Heart left ventricle (tissue), 16 donors: ENCODE results near the gene SLC29A3. TPM values are rescaled to one million over a fixed set of nuclear protein-coding genes. Genes with fewer than 3 reads are reported as not detected.
A peak's percentile ranks its signal among the peaks of the same experiment; 100 is the strongest.

ENCODE experiments used
- ATAC-seq, 4 donors: fragments of 200-7000 bp; cut with Tn5 transposase; one replicate each; pipeline ENCODE4 v1.9.1; 2020 to 2022; ENCODE audit warnings: moderate library complexity in 4 of 4, mild to moderate bottlenecking in 3 of 4, moderate number of reproducible peaks in 1 of 4
- DNase-seq, 5 donors: peaks; one replicate each; pipeline ENCODE4 v3.0.0-alpha.2; 2020
- H3K27ac ChIP-seq, 12 donors: fragments of 200-600 bp; sonication (generic) in 4 of 12; one replicate each; pipeline versions ENCODE4 v1.5.0 to v1.8.0; 2016 to 2022; ENCODE audit warnings: mild to moderate bottlenecking in 2 of 12
- H3K27me3 ChIP-seq, 9 donors: fragments of 200-600 bp; sonication (generic) in 2 of 9; one replicate each; pipeline versions ENCODE4 v1.5.1 to v1.8.0; 2016 to 2022; ENCODE audit warnings: mild to moderate bottlenecking in 3 of 9
- H3K36me3 ChIP-seq, 9 donors: fragments of 200-600 bp; sonication (generic) in 2 of 9; one replicate each; pipeline versions ENCODE4 v1.5.0 to v1.8.0; 2018 to 2022; ENCODE audit warnings: mild to moderate bottlenecking in 2 of 9
- H3K4me1 ChIP-seq, 12 donors: fragments of 200-600 bp; sonication (generic) in 4 of 12; one replicate each; pipeline versions ENCODE4 v1.5.0 to v1.8.0; 2016 to 2022; ENCODE audit warnings: mild to moderate bottlenecking in 3 of 12
- H3K4me3 ChIP-seq, 12 donors: fragments of 200-600 bp; sonication (generic) in 4 of 12; one replicate each; pipeline versions ENCODE4 v1.5.0 to v1.8.0; 2017 to 2022; ENCODE audit warnings: mild to moderate bottlenecking in 9 of 12, moderate library complexity in 4 of 12
- H3K9me3 ChIP-seq, 12 donors: fragments of 200-600 bp; sonication (generic) in 4 of 12; one replicate each; pipeline versions ENCODE4 v1.5.0 to v1.8.0; 2016 to 2022; ENCODE audit warnings: mild to moderate bottlenecking in 1 of 12
- POLR2A ChIP-seq, 2 donors: fragments of 450-650 bp; IDR thresholded peaks; one replicate each; pipeline ENCODE4 v1.6.1; 2017; ENCODE audit warnings: antibody characterized with exemption in 2 of 2, mild to moderate bottlenecking in 2 of 2, moderate library complexity in 2 of 2
- WGBS, 4 donors: extraction: QIAGEN DNeasy Blood & Tissue Kit in 2 of 4; methylation state at CpG; one replicate each; pipeline versions ENCODE4 v1.1.5 to v1.1.7; 2013 to 2018; 5-methylcytosine and 5-hydroxymethylcytosine counted together
- intact Hi-C, 10 donors: fragments of 100-400 bp; cut with DNase I; formaldehyde crosslinking; loops; one replicate each; pipeline versions ENCODE4 v1.11.1 to v1.14.2; 2022
- polyA plus RNA-seq, 2 donors: library from polyadenylated mRNA; stranded (reverse); fragments of 200-250 nt; gene quantifications; one replicate each; pipeline ENCODE4 v1.2.3, GENCODE V29; 2013
- total RNA-seq, 9 donors: library from RNA; depleted of rRNA in 2 of 9; stranded (reverse); fragments of >200 nt in 2 of 9; fragmentation: NEBNext Ultra II Directional in 3 of 9; extraction: Animal tissue kit (Norgen Biotek cat#: 25700) in 3 of 9; gene quantifications; one replicate each; pipeline versions ENCODE4 v1.1.0 to v1.2.4, GENCODE V29; 2016 to 2023
- TF ChIP-seq, protein P1 (sequence below), 12 donors: fragments of 200-600 bp; sonication (generic) in 4 of 12; IDR thresholded peaks; one replicate each; pipeline versions ENCODE4 v1.5.0 to v1.8.0; 2018 to 2022; ENCODE audit warnings: antibody characterized with exemption in 12 of 12, mild to moderate bottlenecking in 5 of 12
- donor health status: ischemic (EF 13 %, LVEDD 7.1; RV severe dilation, severe dysfunction).
- donor health status: healthy with polysubstance abuse.
- donor health status: DM: no; HTN: yes; CAD: no.
- donor health status: DM: no; HTN: no; CAD: no.
- donor health status: ischemic (EF 25% LVEDD 6.9; RV normal size, moderate dysfunction).
- donor health status: ischemic (EF 25% LVEDD 5.7; RV mildly dilated, moderate dysfunction).
- donor health status: healthy.
- donor health status: DM: yes; HTN: yes; CAD: no.
- donor health status: ischemic (EF 35%, LVEDD 5.7; RV mildly dilated, moderate dysfunction).
- donor health status: nonischemic (EF 11% LVEDD 7.7; RV severe dilation, severe dysfunction).
- donor health status: DM: yes; HTN: yes; CAD: no.
- donor health status: PGD.
- donor health status: ischemic (EF 29% LVEDD 5.4; RV normal size, mild dysfunction).
- donor health status: nonischemic (EF 23%, LVEDD 6.1; RV moderate dilation, normal function).

SLC29A3 gene
- total and polyA plus RNA-seq, 11 donors: 0.76 to 6.2 (median 1.6) TPM

DNA sequence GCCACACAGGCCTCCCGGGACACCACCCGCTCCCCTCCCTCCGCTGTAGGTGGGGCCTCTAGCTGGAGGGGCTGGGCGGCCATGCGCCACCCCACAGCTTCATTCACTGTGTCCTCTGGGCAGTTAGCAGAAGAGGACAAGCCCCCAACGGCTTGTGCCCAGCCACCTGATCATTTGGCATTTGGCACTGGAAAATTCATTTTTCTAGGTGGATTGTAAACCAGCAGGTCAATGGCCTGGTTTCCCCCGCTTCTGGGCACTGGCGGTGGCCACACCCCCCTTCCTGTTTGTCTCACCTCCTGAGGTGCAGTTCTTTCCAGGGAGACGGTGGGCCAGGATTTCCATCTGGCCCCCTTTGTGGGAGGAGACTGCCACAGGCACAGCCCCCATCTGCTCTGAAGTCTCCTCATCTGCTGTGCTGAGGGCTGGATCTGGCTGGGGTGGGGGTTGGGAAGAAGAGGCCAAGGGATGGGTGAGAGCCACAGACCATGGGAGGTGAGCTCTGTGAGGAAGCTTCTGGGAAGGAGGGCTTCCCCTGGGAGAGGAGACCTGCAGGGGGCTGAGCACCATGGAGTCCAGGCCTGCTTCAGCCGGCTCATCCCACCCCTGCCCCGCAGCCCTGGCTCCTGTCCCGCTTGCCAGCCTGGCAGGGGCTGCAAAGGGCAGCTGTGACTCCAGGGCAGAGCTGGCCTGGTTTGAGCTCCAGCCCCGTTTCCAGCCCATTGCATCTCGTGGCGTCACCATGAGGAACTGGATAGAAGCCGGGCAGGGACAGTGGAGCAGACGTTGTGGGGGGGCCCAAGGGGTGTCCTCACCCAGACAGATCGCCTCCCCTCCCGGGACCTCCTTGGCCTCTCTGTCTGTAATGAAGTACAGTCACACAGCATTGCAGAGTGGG is 40.1 kb upstream of the SLC29A3 start:
- WGBS, 4 donors: 76 to 84% (median 81%) methylated on average over 14 to 19 of the region's 19 CpGs
- DNase-seq: no peak
- no peaks in the 10 kb centered on the region for H3K9me3 ChIP-seq
- peaks cover 0 to 41% (median 11%) of the 10 kb centered on the region in 9 donors for H3K36me3 ChIP-seq
- no peaks in the 10 kb centered on the region for H3K27me3 ChIP-seq
- no peak overlapping the region for H3K27ac ChIP-seq
- ATAC-seq: peak in 1 of 4 donors; percentile 6
- no peak for TF ChIP-seq POLR2A (IDR thresholded peaks at IDR 0.05)
- TF ChIP-seq, protein P1, sequence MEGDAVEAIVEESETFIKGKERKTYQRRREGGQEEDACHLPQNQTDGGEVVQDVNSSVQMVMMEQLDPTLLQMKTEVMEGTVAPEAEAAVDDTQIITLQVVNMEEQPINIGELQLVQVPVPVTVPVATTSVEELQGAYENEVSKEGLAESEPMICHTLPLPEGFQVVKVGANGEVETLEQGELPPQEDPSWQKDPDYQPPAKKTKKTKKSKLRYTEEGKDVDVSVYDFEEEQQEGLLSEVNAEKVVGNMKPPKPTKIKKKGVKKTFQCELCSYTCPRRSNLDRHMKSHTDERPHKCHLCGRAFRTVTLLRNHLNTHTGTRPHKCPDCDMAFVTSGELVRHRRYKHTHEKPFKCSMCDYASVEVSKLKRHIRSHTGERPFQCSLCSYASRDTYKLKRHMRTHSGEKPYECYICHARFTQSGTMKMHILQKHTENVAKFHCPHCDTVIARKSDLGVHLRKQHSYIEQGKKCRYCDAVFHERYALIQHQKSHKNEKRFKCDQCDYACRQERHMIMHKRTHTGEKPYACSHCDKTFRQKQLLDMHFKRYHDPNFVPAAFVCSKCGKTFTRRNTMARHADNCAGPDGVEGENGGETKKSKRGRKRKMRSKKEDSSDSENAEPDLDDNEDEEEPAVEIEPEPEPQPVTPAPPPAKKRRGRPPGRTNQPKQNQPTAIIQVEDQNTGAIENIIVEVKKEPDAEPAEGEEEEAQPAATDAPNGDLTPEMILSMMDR (IDR thresholded peaks at IDR 0.05): no peak
- intact Hi-C loops: loop anchor here in 1 of 10 donors (10.0 kb wide), 1 partner anchor 374 kb away; no protein-coding TSS in a partner anchor
- H3K4me3 ChIP-seq: no peak overlapping the region
- peaks cover 0 to 37% (median 15%) of the 10 kb centered on the region in 12 donors for H3K4me1 ChIP-seq

GRCh38 chr10:71279590-71280170 is 39.4 kb upstream of the SLC29A3 start:
- intact Hi-C loops: loop anchor here in 6 of 10 donors (5.0 to 10.0 kb wide), 4 partner anchors 265 to 375 kb away; no protein-coding TSS in a partner anchor
- 87 to 91% (median 89%) methylated on average over 13 to 22 of the region's 22 CpGs for WGBS, 4 donors

DNA sequence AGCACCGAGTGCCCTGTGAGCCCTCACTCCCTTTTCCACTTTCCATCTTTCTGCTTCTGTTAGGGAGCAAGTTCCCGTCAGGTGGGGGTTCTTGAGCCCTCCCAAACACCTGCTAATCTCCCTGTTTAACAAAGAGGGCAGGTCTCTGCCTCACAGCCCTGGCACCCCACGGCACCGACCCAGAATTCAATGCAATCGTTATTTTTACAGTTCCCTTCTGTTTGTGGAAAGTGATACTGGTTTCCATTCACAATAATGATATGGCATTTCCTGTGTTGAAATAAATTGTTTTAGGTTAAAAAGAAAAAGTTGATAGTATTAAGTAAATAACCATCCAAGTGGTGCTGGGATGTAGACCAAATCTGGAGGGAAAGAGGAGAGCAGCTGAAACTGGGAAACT is 38.8 kb upstream of the SLC29A3 start:
- intact Hi-C loops: loop anchor here in 6 of 10 donors (5.0 to 10.0 kb wide), 3 partner anchors 265 to 373 kb away; no protein-coding TSS in a partner anchor

More at GRCh38 chr10:71279590-71280170, 39.4 kb upstream of the SLC29A3 start:
- H3K9me3 ChIP-seq: no peaks in the 10 kb centered on the region
- peaks cover 0 to 47% (median 11%) of the 10 kb centered on the region in 9 donors for H3K36me3 ChIP-seq
- no peak overlapping the region for H3K4me3 ChIP-seq
- peaks cover 0 to 30% (median 12%) of the 10 kb centered on the region in 12 donors for H3K4me1 ChIP-seq
- DNase-seq: no peak
- ATAC-seq: no peak
- H3K27me3 ChIP-seq: no peaks in the 10 kb centered on the region
- H3K27ac ChIP-seq: no peak overlapping the region
- TF ChIP-seq, protein P1 (IDR thresholded peaks at IDR 0.05): no peak
- TF ChIP-seq POLR2A (IDR thresholded peaks at IDR 0.05): no peak

More for the DNA sequence above, 38.8 kb upstream of the SLC29A3 start:
- Histone ChIP-seq H3K9me3 (no peaks in the 10 kb centered on the region), H3K27ac (no peak overlapping the region), H3K27me3 (no peaks in the 10 kb centered on the region), H3K36me3 (peaks cover 0 to 51% (median 11%) of the 10 kb centered on the region in 9 donors), H3K4me3 (no peak overlapping the region), H3K4me1 (peaks cover 0 to 25% (median 10%) of the 10 kb centered on the region in 12 donors)
- 79 to 88% (median 85%) methylated on average over 5 of the region's 5 CpGs for WGBS, 4 donors
- no peak for TF ChIP-seq POLR2A (IDR thresholded peaks at IDR 0.05)
- TF ChIP-seq, protein P1 (IDR thresholded peaks at IDR 0.05): no peak
- DNase-seq (no peak), ATAC-seq (no peak)
